ENCODE measurements around the gene OR5T2. TPM values are rescaled to one million over a fixed set of nuclear protein-coding genes. Genes with fewer than 3 reads are reported as not detected.
"Not testable (repeated sequence)": the region's sequence is repeated elsewhere in the genome, so short reads cannot be mapped to it uniquely, and the experiment has no call there.

OR5T2 gene
- polyA plus RNA-seq: not detected
- long read RNA-seq, donor 1: 0 reads
- long read RNA-seq, donor 2: 0 reads
- long read RNA-seq, donor 3: 0 reads
- long read RNA-seq, donor 4: 0 reads
- long read RNA-seq, donor 5: 0 reads
- long read RNA-seq, donor 6: 0 reads
- long read RNA-seq, donor 7: 0 reads
- long read RNA-seq, donor 8: 0 reads
- long read RNA-seq, donor 9: 0 reads
- long read RNA-seq, donor 10: 0 reads

DNA sequence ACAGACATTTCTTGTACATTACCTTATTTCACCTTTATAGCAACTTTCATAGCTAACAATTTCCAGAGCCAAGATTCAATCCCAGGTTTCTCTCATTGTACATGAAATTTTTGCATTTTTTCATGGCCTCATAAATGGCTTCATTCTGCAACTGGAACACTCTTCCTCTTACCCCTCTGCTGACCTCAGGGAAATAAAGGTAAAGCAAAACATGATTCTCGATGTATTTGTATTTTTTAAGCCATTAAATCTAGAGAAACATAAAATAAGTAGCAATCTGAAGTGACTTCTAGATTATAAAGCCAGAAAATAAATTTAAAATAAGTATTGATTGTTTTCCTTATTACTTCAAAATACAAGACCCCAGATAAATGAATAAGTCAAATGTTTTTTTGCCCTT, at the start of gene OR5T2:
TSS of gene OR5T2 (minus strand) at position 101 of the 400 bp plus-strand sequence. CDS start 1,193 bp downstream, outside the sequence.
- 24 to 59% (median 38%) methylated on average over 1 of the region's 1 CpG for WGBS, 3 donors
- H3K4me3 ChIP-seq (ENCODE audit: low read depth in 1 of 3, low read length in 3 of 3): no peak within 1 kb of the TSS
- H3K36me3 ChIP-seq (ENCODE audit: control insufficient read depth in 3 of 3, insufficient read depth in 2 of 3, low read depth in 1 of 3, low read length in 3 of 3): no peaks in the 10 kb centered on the region
- no peaks in the 10 kb centered on the region for H3K4me1 ChIP-seq (ENCODE audit: control insufficient read depth in 3 of 3, insufficient read depth in 2 of 3, low read depth in 1 of 3, low read length in 2 of 3)
- FAIRE-seq (no peak), DNase-seq (no peak)
- H3K27me3 ChIP-seq (ENCODE audit: control insufficient read depth in 3 of 3, insufficient read depth in 3 of 3, low read length in 3 of 3): no peaks in the 10 kb centered on the region
- H3K9me3 ChIP-seq (ENCODE audit: control insufficient read depth in 2 of 2, insufficient read depth in 1 of 2, low read depth in 1 of 2, low read length in 1 of 2): no peaks in the 10 kb centered on the region
- H3K27ac ChIP-seq (ENCODE audit: low read depth in 1 of 3, low read length in 2 of 3): no peak within 1 kb of the TSS

DNA sequence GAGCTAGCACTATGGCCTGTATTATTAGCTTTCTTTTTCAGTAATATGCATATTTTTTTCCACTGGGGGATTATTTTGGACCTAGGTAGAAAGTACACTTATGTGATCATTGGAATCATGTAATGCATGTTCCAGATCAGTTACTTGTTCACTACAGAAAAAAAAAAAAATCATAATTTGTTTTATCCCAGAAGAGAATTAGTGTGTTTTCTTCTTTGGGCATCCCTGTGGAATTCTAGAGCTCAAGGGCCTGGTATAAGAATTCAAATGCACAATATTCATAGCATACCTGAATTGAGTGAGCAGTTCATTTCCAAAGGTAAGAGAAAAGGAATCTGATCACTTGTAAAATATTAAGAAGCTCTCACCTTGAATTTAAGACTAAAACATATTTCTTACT, 39.8 kb upstream of the OR5T2 start, which contains the start of gene OR5T1:
TSS of gene OR5T1 (plus strand) at position 301 of the 400 bp plus-strand sequence. CDS start 1,485 bp downstream, outside the sequence.
- Histone ChIP-seq H3K27me3 (ENCODE audit: control insufficient read depth in 3 of 3, insufficient read depth in 3 of 3, low read length in 3 of 3) (no peaks in the 10 kb centered on the region), H3K4me1 (ENCODE audit: control insufficient read depth in 3 of 3, insufficient read depth in 2 of 3, low read depth in 1 of 3, low read length in 2 of 3) (no peaks in the 10 kb centered on the region), H3K9me3 (ENCODE audit: control insufficient read depth in 2 of 2, insufficient read depth in 1 of 2, low read depth in 1 of 2, low read length in 1 of 2) (peaks cover 0 to 2% of the 10 kb centered on the region in 2 donors), H3K36me3 (ENCODE audit: control insufficient read depth in 3 of 3, insufficient read depth in 2 of 3, low read depth in 1 of 3, low read length in 3 of 3) (no peaks in the 10 kb centered on the region), H3K4me3 (ENCODE audit: low read depth in 1 of 3, low read length in 3 of 3) (no peak within 1 kb of the TSS), H3K27ac (ENCODE audit: low read depth in 1 of 3, low read length in 2 of 3) (no peak within 1 kb of the TSS)
- no peak for DNase-seq
- FAIRE-seq: no peak

DNA sequence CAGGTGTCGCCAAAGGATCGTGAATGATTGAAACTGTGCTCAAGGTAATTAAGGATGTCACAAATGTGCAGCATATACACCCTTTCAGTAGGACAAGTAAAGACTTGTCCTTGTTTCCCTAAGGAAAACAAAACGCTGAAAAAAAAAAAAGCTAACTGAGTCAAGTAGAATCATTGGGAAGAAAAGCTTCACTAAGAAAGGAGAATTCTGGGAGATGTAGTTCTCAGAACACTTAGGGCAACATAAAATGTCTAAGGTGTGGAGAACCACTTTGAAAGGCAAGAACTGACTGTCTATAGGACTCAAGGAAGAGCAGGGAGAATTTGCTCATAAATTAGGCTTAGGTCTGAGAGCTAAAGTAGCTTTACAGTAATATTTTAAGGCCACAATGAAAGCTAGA, 37.0 kb upstream of the OR5T2 start:
- Histone ChIP-seq H3K27me3 (ENCODE audit: control insufficient read depth in 3 of 3, insufficient read depth in 3 of 3, low read length in 3 of 3) (no peaks in the 10 kb centered on the region), H3K4me1 (ENCODE audit: control insufficient read depth in 3 of 3, insufficient read depth in 2 of 3, low read depth in 1 of 3, low read length in 2 of 3) (no peaks in the 10 kb centered on the region), H3K9me3 (ENCODE audit: control insufficient read depth in 2 of 2, insufficient read depth in 1 of 2, low read depth in 1 of 2, low read length in 1 of 2) (peaks cover 3 to 4% of the 10 kb centered on the region in 2 donors), H3K27ac (ENCODE audit: low read depth in 1 of 3, low read length in 2 of 3) (no peak overlapping the region), H3K36me3 (ENCODE audit: control insufficient read depth in 3 of 3, insufficient read depth in 2 of 3, low read depth in 1 of 3, low read length in 3 of 3) (no peaks in the 10 kb centered on the region), H3K4me3 (ENCODE audit: low read depth in 1 of 3, low read length in 3 of 3) (no peak overlapping the region)
- DNase-seq: no peak
- no peak for FAIRE-seq
- WGBS, 3 donors: 61 to 68% (median 62%) methylated on average over 3 of the region's 3 CpGs

DNA sequence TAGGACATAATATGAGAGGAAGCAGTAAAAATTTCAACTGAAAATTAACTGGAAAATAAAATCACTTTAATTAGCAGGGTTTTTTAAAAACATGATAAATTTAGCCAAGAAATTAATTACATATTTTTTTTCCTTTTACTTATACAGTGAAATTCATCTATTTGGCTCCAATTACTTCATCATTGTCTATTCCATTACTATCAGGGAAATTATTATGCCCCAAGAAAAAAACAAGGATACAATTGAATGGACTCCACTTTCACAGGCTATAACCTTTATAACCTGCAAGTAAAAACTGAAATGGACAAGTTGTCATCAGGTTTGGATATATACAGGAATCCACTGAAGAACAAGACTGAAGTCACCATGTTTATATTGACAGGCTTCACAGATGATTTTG, 17.9 kb upstream of the OR5T2 start, which contains the start of gene OR5T3:
TSS of gene OR5T3 (plus strand) at position 301 of the 400 bp plus-strand sequence. CDS start at position 301, 0 bp downstream.
- H3K4me1 ChIP-seq (ENCODE audit: control insufficient read depth in 3 of 3, insufficient read depth in 2 of 3, low read depth in 1 of 3, low read length in 2 of 3): no peaks in the 10 kb centered on the region
- no peak for FAIRE-seq
- no peaks in the 10 kb centered on the region for H3K9me3 ChIP-seq (ENCODE audit: control insufficient read depth in 2 of 2, insufficient read depth in 1 of 2, low read depth in 1 of 2, low read length in 1 of 2)
- no peaks in the 10 kb centered on the region for H3K36me3 ChIP-seq (ENCODE audit: control insufficient read depth in 3 of 3, insufficient read depth in 2 of 3, low read depth in 1 of 3, low read length in 3 of 3)
- DNase-seq: no peak
- H3K4me3 ChIP-seq (ENCODE audit: low read depth in 1 of 3, low read length in 3 of 3): no peak within 1 kb of the TSS
- no peak within 1 kb of the TSS for H3K27ac ChIP-seq (ENCODE audit: low read depth in 1 of 3, low read length in 2 of 3)
- no peaks in the 10 kb centered on the region for H3K27me3 ChIP-seq (ENCODE audit: control insufficient read depth in 3 of 3, insufficient read depth in 3 of 3, low read length in 3 of 3)

DNA sequence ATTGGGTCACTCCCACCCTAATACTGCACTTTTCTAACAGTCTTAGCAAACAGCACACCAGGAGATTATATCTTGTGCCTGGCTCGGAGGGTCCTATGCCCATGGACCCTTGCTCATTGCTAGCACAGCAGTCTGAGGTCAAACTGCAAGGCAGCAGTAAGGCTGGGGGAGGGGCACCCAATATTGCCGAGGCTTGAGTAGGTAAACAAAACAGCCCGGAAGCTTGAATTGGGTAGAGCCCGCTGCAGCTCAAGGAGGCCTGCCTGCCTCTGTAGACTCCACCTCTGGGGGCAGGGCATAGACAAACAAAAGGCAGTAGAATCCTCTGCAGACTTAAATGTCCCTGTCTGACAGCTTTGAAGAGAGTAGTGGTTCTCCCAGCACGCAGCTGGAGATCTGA, 14.3 kb downstream of the OR5T2 start:
- not testable (repeated sequence) for H3K9me3 ChIP-seq (ENCODE audit: control insufficient read depth in 2 of 2, insufficient read depth in 1 of 2, low read depth in 1 of 2, low read length in 1 of 2); DNase-seq; H3K4me1 ChIP-seq (ENCODE audit: control insufficient read depth in 3 of 3, insufficient read depth in 2 of 3, low read depth in 1 of 3, low read length in 2 of 3); H3K27ac ChIP-seq (ENCODE audit: low read depth in 1 of 3, low read length in 2 of 3); H3K27me3 ChIP-seq (ENCODE audit: control insufficient read depth in 3 of 3, insufficient read depth in 3 of 3, low read length in 3 of 3); H3K36me3 ChIP-seq (ENCODE audit: control insufficient read depth in 3 of 3, insufficient read depth in 2 of 3, low read depth in 1 of 3, low read length in 3 of 3); H3K4me3 ChIP-seq (ENCODE audit: low read depth in 1 of 3, low read length in 3 of 3); FAIRE-seq
- WGBS, 3 donors: 66 to 79% (median 77%) methylated on average over 5 of the region's 5 CpGs

DNA sequence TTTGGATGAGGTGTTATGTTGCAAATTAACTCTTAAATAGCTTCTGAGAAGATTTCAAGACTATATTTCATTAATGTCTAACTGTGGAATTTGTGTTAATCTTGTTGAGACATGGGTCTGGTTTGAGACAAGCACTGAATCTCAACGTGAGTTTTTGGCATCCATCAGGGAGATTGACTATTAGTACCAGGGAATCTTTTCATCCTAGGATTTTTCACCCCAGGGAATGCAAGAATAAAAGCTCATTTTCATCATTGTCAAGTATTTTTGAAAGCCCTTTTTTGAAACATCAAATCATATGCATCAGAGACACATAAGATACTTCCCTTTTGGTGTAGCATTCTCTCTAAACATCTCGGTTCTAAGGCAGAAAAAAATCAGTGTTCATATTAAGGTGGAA, 19.5 kb downstream of the OR5T2 start:
- Histone ChIP-seq H3K4me1 (ENCODE audit: control insufficient read depth in 3 of 3, insufficient read depth in 2 of 3, low read depth in 1 of 3, low read length in 2 of 3) (no peaks in the 10 kb centered on the region), H3K27ac (ENCODE audit: low read depth in 1 of 3, low read length in 2 of 3) (no peak overlapping the region)

DNA sequence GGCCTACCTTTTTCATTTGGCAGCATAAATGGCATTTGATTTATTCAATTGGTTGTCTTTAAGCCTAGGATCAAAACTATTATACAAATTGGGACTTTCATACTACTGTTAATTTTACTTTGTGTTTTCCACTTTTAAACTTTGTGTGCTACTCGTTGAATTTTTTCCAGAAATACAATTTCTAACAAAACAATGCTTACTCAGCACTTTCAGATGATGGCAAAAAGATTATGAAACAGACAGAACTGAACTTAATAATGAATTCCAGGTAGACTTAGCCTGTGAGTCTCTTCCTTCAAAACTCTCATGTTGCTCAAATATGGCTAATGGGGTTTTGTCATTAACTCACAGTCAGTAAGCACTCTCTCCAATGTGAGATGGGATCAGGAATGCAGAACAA, 26.3 kb downstream of the OR5T2 start:
- WGBS, 3 donors: 52 to 63% (median 58%) methylated on average over 1 of the region's 1 CpG
- H3K9me3 ChIP-seq (ENCODE audit: control insufficient read depth in 2 of 2, insufficient read depth in 1 of 2, low read depth in 1 of 2, low read length in 1 of 2): peaks cover 0 to 1% of the 10 kb centered on the region in 2 donors
- FAIRE-seq: no peak

More for the DNA sequence above, 19.5 kb downstream of the OR5T2 start:
- no peaks in the 10 kb centered on the region for H3K36me3 ChIP-seq (ENCODE audit: control insufficient read depth in 3 of 3, insufficient read depth in 2 of 3, low read depth in 1 of 3, low read length in 3 of 3)
- H3K4me3 ChIP-seq (ENCODE audit: low read depth in 1 of 3, low read length in 3 of 3): no peak overlapping the region
- FAIRE-seq: no peak
- no peak for DNase-seq
- H3K27me3 ChIP-seq (ENCODE audit: control insufficient read depth in 3 of 3, insufficient read depth in 3 of 3, low read length in 3 of 3): no peaks in the 10 kb centered on the region
- peaks cover 0 to 3% of the 10 kb centered on the region in 2 donors for H3K9me3 ChIP-seq (ENCODE audit: control insufficient read depth in 2 of 2, insufficient read depth in 1 of 2, low read depth in 1 of 2, low read length in 1 of 2)
- 56 to 89% (median 70%) methylated on average over 2 of the region's 2 CpGs for WGBS, 3 donors

DNA sequence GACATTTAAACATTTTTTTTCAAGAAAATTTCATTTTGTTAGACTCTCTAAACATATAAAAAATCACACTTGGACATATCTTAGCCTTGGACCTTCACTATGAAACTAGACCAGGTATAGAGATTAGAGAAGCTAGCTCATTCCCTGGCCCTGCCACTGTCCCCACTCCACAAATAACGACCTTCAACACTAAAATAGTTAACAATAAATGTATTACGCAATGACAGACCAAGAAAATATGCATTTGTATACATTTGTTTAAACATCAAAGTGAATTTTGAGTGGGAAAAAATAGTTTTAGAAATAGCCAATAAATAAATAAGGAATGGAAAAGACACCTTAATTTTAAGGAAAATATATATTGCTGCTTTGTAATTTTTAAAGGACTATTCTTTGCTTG, 36.7 kb downstream of the OR5T2 start:
- H3K27me3 ChIP-seq (ENCODE audit: control insufficient read depth in 3 of 3, insufficient read depth in 3 of 3, low read length in 3 of 3): no peaks in the 10 kb centered on the region
- H3K4me1 ChIP-seq (ENCODE audit: control insufficient read depth in 3 of 3, insufficient read depth in 2 of 3, low read depth in 1 of 3, low read length in 2 of 3): no peaks in the 10 kb centered on the region
- no peak overlapping the region for H3K27ac ChIP-seq (ENCODE audit: low read depth in 1 of 3, low read length in 2 of 3)
- 54 to 62% (median 55%) methylated on average over 2 of the region's 2 CpGs for WGBS, 3 donors
- H3K4me3 ChIP-seq (ENCODE audit: low read depth in 1 of 3, low read length in 3 of 3): no peak overlapping the region
- FAIRE-seq (no peak), DNase-seq (no peak)
- H3K9me3 ChIP-seq (ENCODE audit: control insufficient read depth in 2 of 2, insufficient read depth in 1 of 2, low read depth in 1 of 2, low read length in 1 of 2): no peaks in the 10 kb centered on the region
- no peaks in the 10 kb centered on the region for H3K36me3 ChIP-seq (ENCODE audit: control insufficient read depth in 3 of 3, insufficient read depth in 2 of 3, low read depth in 1 of 3, low read length in 3 of 3)

More for the DNA sequence above, 26.3 kb downstream of the OR5T2 start:
- H3K4me3 ChIP-seq (ENCODE audit: low read depth in 1 of 3, low read length in 3 of 3): no peak overlapping the region
- no peaks in the 10 kb centered on the region for H3K36me3 ChIP-seq (ENCODE audit: control insufficient read depth in 3 of 3, insufficient read depth in 2 of 3, low read depth in 1 of 3, low read length in 3 of 3)
- DNase-seq: no peak
- no peaks in the 10 kb centered on the region for H3K4me1 ChIP-seq (ENCODE audit: control insufficient read depth in 3 of 3, insufficient read depth in 2 of 3, low read depth in 1 of 3, low read length in 2 of 3)
- no peak overlapping the region for H3K27ac ChIP-seq (ENCODE audit: low read depth in 1 of 3, low read length in 2 of 3)
- H3K27me3 ChIP-seq (ENCODE audit: control insufficient read depth in 3 of 3, insufficient read depth in 3 of 3, low read length in 3 of 3): no peaks in the 10 kb centered on the region

DNA sequence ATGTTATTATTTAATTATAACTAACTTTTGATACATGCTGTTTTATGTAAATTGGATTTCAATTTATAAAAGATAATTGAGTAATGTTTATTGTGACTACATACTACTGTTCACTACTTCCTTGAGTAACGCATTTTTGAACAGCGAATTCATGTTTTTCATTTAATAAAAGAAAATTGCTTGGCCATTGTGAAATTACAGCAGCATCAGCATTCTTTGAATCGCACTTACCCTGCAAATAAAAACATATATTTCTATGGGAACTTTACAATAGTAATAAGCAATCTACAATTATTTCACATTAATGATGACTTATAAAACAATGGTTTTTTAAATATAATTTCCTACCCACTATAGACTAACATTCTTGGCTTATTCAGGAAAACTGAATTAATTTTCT, 37.4 kb downstream of the OR5T2 start:
- Histone ChIP-seq H3K4me3 (ENCODE audit: low read depth in 1 of 3, low read length in 3 of 3) (no peak overlapping the region), H3K27me3 (ENCODE audit: control insufficient read depth in 3 of 3, insufficient read depth in 3 of 3, low read length in 3 of 3) (no peaks in the 10 kb centered on the region), H3K9me3 (ENCODE audit: control insufficient read depth in 2 of 2, insufficient read depth in 1 of 2, low read depth in 1 of 2, low read length in 1 of 2) (no peaks in the 10 kb centered on the region), H3K36me3 (ENCODE audit: control insufficient read depth in 3 of 3, insufficient read depth in 2 of 3, low read depth in 1 of 3, low read length in 3 of 3) (no peaks in the 10 kb centered on the region), H3K4me1 (ENCODE audit: control insufficient read depth in 3 of 3, insufficient read depth in 2 of 3, low read depth in 1 of 3, low read length in 2 of 3) (no peaks in the 10 kb centered on the region), H3K27ac (ENCODE audit: low read depth in 1 of 3, low read length in 2 of 3) (no peak overlapping the region)
- DNase-seq (no peak), FAIRE-seq (no peak)
- WGBS, 3 donors: 79 to 89% (median 89%) methylated on average over 3 of the region's 3 CpGs
